ENCODE data around the gene TANGO6. TPM values are rescaled to one million over a fixed set of nuclear protein-coding genes. Genes with fewer than 3 reads are reported as not detected.

The TANGO6 gene
- total and polyA plus RNA-seq, 2 of the 8 experiments (the other 6 are each of a cell fraction or from before 2014, with no cell fraction given) = 5.0 to 19.5 TPM

DNA sequence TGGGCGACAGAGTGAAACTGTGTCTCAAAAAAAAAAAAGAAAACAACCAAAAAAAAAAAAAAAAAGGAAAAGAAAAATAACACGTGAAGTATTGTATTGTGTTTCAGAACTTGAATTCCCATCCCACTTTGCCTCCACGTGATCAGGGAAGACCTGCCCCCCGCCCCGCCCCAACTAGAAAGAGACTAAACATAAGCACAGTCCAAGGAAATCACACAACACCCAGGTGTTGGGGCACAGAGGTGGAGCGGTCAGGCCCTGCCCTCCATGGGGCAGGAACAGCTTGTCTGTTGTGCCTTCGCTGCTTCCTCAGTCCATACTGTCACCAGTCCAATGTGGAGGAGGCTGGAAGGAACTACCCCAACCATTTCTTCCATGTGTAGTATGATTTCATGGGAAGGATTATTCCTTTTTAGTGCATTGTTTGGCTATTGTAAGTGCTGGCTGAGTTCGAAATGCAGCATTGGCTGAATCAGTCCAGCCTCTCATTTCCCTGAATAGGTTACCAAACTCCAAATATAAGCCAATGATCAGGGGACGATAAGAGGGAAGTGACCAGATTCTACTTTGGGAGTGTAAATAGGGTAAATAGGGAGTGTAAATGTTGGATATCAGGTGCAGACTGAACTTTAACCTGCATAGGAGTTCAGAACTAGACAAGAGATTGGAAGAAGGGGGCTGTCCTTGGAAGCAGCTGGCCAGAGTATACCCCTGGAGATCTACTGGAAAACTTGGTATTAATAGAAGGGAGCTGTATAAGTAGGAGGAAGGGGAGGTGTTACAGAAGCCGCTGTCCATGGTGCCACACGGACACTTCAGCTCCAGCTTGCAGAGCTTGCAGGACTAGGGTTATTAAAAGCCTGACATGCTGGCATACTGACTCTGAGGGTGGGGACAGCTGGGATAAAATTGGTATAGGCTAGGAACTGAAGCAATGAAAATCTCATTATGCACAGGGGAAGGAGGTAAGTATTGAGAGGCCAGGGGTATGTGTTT, 50.7 kb downstream of the TANGO6 start:
- Histone ChIP-seq H3K27me3 (replicated peaks in 1 of 4; ENCODE audit: control insufficient read depth in 3 of 4, extremely low read depth in 1 of 4, insufficient read depth in 3 of 4, low read length in 3 of 4) (no peaks in the 10 kb centered on the region), H4K20me1 (replicated peaks in 1 of 2; ENCODE audit: control insufficient read depth in 1 of 2, insufficient read depth in 2 of 2, low read length in 2 of 2) (no peaks in the 10 kb centered on the region), H3K23me2 (ENCODE audit: low read depth, low read length) (no peaks in the 10 kb centered on the region), H3K56ac (replicated peaks; ENCODE audit: insufficient read length, low read depth, low read length) (no peak overlapping the region), H3K79me2 (ENCODE audit: control insufficient read depth in 1 of 2, insufficient read depth in 2 of 2, low read length in 2 of 2) (no peaks in the 10 kb centered on the region), H3K4me1 (replicated peaks in 1 of 4; ENCODE audit: control insufficient read depth in 3 of 4, insufficient read depth in 4 of 4, low read length in 3 of 4) (no peaks in the 10 kb centered on the region), H3K9ac (replicated peaks in 1 of 4; ENCODE audit: extremely low read depth in 1 of 4, low read depth in 3 of 4, low read length in 3 of 4) (no peak overlapping the region), H3K79me1 (ENCODE audit: low read depth, low read length) (no peaks in the 10 kb centered on the region), H2BK15ac (ENCODE audit: low read length) (no peak overlapping the region), H3K18ac (ENCODE audit: extremely low read depth, low read length) (no peak overlapping the region), H3K4me2 (ENCODE audit: insufficient read depth in 1 of 2, low read depth in 2 of 2, low read length in 2 of 2) (no peak overlapping the region), H3K27ac (ENCODE audit: low read depth, low read length) (no peak overlapping the region), H2AFZ (ENCODE audit: low read length) (no peak overlapping the region), H3K14ac (ENCODE audit: insufficient read length) (no peak overlapping the region), H3K9me3 (ENCODE audit: insufficient read depth in 2 of 2, low read depth in 1 of 2, low read length in 1 of 2) (no peaks in the 10 kb centered on the region), H2BK12ac (ENCODE audit: low read depth, low read length) (no peak overlapping the region), H2AK5ac (ENCODE audit: low read depth, low read length) (no peak overlapping the region), H3K23ac (ENCODE audit: insufficient read length) (no peak overlapping the region), H3K4ac (replicated peaks; ENCODE audit: insufficient read length, low read depth, low read length) (no peak overlapping the region), H2BK20ac (ENCODE audit: low read length) (no peak overlapping the region), H4K8ac (ENCODE audit: extremely low read depth, insufficient read depth, low read length) (no peak overlapping the region), H3K4me3 (ENCODE audit: extremely low read depth in 1 of 4, insufficient read depth in 2 of 4, low read depth in 3 of 4, low read length in 4 of 4) (no peak overlapping the region), H2BK5ac (ENCODE audit: low read depth, low read length) (no peak overlapping the region; the same call in 1 of the 2 replicates), H3K36me3 (ENCODE audit: control insufficient read depth in 2 of 4, insufficient read depth in 4 of 4, low read length in 3 of 4) (no peaks in the 10 kb centered on the region), H4K5ac (ENCODE audit: insufficient read length, low read depth, low read length) (no peak overlapping the region), H2BK120ac (replicated peaks; ENCODE audit: low read depth, low read length) (no peak overlapping the region), H4K91ac (replicated peaks; ENCODE audit: insufficient read length, low read length) (no peak overlapping the region)
- peak in 1 of 2 experiments; percentile 56 for DNase-seq (ENCODE audit: low read depth in 1 of 2, low spot score in 2 of 2)
- ChIA-PET POLR2A (ENCODE audit: partially characterized antibody) (no interaction called here), CTCF (ENCODE audit: partially characterized antibody) (interaction anchor here (1.0 to 1.8 kb wide), 2 partner anchors 46 to 218 kb away, joined by 3 to 4 read pairs; no protein-coding TSS in a partner anchor)
- WGBS, 2 experiments (ENCODE audit: extremely low coverage in 1 of 2, insufficient coverage in 1 of 2, insufficient read length in 1 of 2, insufficient replicate concordance in 2 of 2, low coverage in 1 of 2, low lambda C conversion rate in 2 of 2, missing lambda C conversion rate in 1 of 2) = 83% methylated on average over 10 of the region's 11 CpGs; no CpG with 5 or more reads in 1 of the 2 experiments
- no peak for FAIRE-seq
- TF ChIP-seq CTCF (IDR thresholded peaks at IDR 0.05; ENCODE audit: control extremely low read depth in 1 of 3, insufficient read depth in 1 of 3, low read depth in 1 of 3, low read length in 3 of 3) (no peak), CTBP2 (IDR thresholded peaks at IDR 0.05; ENCODE audit: borderline replicate concordance, insufficient read depth, insufficient read length, low read length) (no peak), TBP (IDR thresholded peaks at IDR 0.05; ENCODE audit: low read depth, low read length) (no peak), POLR2A (IDR thresholded peaks at IDR 0.05; ENCODE audit: control extremely low read depth in 1 of 2, low read depth in 2 of 2, low read length in 2 of 2) (no peak), SIRT6 (IDR thresholded peaks at IDR 0.05; ENCODE audit: low read length) (no peak), SUZ12 (IDR thresholded peaks at IDR 0.05; ENCODE audit: low read length) (no peak), TEAD4 (IDR thresholded peaks at IDR 0.05; ENCODE audit: low read depth, low read length) (no peak), CREB1 (IDR thresholded peaks at IDR 0.05) (no peak)
- TF ChIP-seq, protein P1, sequence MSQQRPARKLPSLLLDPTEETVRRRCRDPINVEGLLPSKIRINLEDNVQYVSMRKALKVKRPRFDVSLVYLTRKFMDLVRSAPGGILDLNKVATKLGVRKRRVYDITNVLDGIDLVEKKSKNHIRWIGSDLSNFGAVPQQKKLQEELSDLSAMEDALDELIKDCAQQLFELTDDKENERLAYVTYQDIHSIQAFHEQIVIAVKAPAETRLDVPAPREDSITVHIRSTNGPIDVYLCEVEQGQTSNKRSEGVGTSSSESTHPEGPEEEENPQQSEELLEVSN (IDR thresholded peaks at IDR 0.05) = no peak
